GM10248 (cell line): Measurements from ENCODE around the gene AUTS2.

Source experiments
- CTCF ChIA-PET: fragments of 300-600 bp; sonication (Branson Sonifier 250); formaldehyde crosslinking; extraction: SDS; loops from one replicate; lab custom pipeline; 2021; ENCODE audit warnings: antibody characterized with exemption; lab: Yijun Ruan, JAX
- POLR2A ChIA-PET: fragments of 350-650 bp; sonication (Branson Sonifier 250); formaldehyde crosslinking; extraction: SDS; loops from one replicate; lab custom pipeline; 2020; ENCODE audit warnings: antibody characterized with exemption; lab: Yijun Ruan, JAX
- DNase-seq: peaks from one replicate; pipeline ENCODE4 v3.0.0; 2012; ENCODE audit errors: extremely low spot score
- TF ChIP-seq, protein P1 (sequence below): IDR thresholded peaks from 2 replicates; pipeline ENCODE4 v1.5.1; 2012; ENCODE audit warnings: mild to moderate bottlenecking, low read depth; ENCODE audit errors: extremely low read depth, missing control alignments, control extremely low read depth

Gene AUTS2

DNA sequence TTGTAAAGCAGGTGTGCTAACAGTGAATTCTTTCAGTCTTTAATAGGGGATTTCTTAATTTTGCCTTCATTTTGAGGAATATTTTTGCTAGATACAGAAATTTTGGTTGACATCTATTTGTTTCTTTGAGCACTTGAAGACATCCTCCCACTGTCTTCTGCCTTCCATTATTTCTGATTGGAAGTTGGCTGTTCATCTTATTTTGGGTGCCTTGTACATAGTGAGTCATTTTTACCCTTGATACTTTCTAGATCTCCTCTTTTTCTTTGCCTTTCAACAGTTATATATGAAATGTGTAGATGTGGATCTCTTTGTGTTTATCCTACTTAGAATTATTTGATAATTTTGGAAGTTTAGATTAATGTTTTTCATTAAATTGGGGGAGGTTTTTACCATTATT lies 631.0 kb downstream of the AUTS2 start:
- no peak for DNase-seq
- CTCF ChIA-PET = no interaction called here
- POLR2A ChIA-PET = no interaction called here
- TF ChIP-seq, protein P1, sequence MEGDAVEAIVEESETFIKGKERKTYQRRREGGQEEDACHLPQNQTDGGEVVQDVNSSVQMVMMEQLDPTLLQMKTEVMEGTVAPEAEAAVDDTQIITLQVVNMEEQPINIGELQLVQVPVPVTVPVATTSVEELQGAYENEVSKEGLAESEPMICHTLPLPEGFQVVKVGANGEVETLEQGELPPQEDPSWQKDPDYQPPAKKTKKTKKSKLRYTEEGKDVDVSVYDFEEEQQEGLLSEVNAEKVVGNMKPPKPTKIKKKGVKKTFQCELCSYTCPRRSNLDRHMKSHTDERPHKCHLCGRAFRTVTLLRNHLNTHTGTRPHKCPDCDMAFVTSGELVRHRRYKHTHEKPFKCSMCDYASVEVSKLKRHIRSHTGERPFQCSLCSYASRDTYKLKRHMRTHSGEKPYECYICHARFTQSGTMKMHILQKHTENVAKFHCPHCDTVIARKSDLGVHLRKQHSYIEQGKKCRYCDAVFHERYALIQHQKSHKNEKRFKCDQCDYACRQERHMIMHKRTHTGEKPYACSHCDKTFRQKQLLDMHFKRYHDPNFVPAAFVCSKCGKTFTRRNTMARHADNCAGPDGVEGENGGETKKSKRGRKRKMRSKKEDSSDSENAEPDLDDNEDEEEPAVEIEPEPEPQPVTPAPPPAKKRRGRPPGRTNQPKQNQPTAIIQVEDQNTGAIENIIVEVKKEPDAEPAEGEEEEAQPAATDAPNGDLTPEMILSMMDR = no peak

DNA sequence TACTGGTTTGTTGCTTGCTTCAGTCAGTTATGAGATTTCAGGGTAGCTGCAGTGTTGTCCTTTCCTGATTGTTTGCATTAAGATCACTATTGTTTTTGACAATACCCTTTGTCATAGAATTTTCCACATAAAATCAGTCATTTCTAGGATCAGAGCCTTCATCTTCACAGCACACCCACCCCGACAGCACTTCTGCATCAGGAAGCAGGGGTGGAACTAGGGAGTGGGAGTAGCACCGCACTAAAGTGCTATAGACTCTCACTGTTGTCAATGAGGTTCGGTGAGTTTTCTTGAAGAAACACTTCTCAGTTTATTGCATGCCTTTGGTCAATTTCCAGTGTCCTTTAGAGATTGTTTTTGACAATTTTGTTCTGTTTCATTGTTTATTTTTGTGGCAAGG lies 632.5 kb downstream of the AUTS2 start:
- DNase-seq = no peak
- ChIA-PET CTCF (no interaction called here), POLR2A (no interaction called here)
- TF ChIP-seq, protein P1 = no peak

DNA sequence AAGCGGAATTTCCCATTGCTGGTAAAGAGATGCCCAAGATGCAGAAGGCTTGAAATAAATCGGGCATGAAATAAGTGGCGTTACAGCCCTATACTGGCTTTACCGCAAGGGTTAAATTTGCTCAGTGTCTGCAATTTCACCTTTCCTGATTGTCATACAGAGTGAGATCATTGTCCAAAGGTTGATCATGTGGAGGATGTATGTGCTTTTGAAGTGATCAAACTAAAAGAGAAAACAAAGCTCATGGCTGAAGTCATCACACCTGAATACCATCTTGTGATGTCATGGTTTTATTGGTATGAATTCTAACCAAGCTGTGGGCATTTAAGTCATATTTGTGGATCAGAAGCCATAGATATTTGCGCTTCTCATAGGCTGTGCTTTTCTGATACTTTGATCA lies 635.5 kb downstream of the AUTS2 start:
- ChIA-PET CTCF (no interaction called here), POLR2A (no interaction called here)
- DNase-seq = no peak
- TF ChIP-seq, protein P1 = no peak

DNA sequence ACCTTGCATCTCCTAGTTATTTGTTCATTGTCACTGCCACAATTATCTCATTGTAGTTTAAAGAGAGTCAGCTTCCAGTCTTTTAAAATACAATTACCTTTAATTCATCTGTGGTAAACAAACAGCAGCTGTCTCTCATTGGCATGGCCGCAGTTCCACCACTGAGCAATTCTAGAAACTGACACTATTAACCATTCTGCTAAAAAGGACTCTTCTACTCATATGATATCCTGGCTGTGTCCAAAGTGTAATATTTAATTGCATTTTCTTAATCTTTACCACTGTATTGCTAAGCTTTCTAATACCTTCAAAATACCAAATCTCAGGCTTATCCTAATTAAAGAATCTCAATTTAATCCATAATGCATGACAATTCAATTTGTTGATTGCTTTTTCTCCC lies 639.0 kb downstream of the AUTS2 start:
- CTCF ChIA-PET = interaction anchor here (1.6 to 1.9 kb wide), 3 partner anchors 11 to 461 kb away, joined by 3 to 6 read pairs (median 4); no protein-coding TSS in a partner anchor
- POLR2A ChIA-PET = no interaction called here
- DNase-seq = no peak
- TF ChIP-seq, protein P1 = no peak

DNA sequence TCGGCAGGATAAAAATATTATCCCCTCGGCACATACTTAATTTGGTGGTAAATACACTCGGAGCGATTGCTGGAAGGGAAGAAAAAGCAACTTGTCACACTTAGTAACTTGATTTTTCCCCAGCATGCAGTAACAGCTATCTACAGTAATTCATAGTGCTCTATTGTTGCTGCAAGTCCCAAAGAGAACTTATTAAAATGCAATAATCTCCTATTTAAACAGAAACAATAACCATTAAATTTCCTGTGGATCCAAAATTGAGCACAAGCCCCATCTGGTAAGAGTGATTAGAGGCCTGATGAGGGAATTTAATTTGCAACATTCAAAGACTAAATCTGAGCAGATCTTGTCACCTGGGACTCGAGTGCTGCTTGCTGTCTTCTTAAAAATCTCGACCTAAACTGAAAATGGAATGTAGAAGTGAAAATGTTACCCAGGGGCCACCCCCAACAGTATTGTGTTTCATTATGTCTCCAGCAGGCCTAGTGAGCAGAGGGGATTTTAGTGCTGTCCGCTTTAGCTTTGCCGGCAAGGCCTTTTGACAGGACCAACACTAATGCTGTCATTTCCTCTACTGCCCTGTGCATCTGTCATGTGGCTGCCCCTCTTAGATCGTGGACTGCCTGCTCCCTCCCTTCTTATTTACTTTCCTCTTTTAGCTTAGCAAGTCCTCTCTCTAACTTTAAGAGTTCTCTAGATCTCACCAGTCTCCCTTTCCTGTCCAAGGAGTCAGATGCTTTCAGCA lies 639.7 kb downstream of the AUTS2 start:
- ChIA-PET POLR2A (no interaction called here), CTCF (interaction anchor here (1.0 to 1.9 kb wide), 6 partner anchors 12 to 460 kb away, joined by 3 to 6 read pairs (median 4); no protein-coding TSS in a partner anchor)
- peak; percentile 61 for DNase-seq
- TF ChIP-seq, protein P1 = no peak

DNA sequence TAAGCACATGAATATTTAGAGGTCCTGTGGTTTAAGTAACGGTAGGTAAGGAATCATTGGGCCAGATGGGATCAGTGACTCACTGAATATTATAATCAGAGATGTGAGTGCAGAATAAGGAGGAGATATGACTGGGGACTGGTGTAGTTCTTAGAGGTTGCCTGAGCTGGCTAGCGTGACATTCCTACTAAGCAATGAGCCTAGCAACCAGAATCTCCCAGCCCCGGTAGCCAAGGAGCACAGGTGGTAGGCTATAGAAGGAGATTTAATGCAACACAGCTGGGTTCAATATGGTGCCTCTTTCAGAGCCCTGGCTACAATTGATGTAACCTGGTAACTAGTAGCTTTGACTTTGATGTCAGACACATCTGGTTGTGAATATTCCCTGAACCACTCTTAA lies 641.6 kb downstream of the AUTS2 start:
- ChIA-PET CTCF (interaction anchor here (1.6 kb wide), 1 partner anchor 23 kb away, joined by 3 read pairs; no protein-coding TSS in a partner anchor), POLR2A (no interaction called here)
- TF ChIP-seq, protein P1 = no peak
- no peak for DNase-seq
